ENCODE measurements around the gene NES.

NES gene

DNA sequence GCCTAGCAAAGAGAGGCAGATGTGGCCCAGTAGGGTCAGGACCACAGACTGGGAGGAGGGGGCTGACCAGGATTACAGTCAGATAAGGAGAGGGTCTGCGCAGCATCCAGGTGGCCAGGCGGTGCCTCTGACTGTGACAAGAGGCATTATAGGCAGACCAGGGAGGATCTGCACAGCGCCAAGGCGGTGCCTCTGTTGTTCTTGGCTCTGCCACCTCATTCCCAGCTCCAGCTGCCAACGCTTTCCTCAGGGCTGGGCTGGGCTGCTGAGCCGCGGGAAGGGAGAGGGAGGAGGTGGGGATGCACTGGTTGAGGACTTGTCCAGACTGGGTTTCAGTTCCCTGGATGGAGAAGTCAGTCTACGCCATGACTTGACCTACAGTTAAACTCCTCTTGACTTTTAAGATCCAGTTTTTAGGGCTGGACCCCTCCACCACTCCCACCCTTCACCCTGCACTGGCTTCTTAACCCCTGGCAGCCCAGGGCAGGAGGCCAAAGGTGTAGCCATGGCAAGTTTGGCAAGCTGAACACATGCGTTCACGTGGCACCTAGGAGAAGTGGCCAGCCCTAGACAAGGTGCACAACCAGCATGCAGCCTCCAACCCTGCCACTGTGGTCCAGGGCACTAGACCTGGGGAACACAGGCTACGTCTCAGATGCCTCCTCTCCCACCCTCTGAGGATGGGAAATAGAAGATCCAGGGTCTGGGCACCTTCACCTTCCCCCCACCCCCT is 32.7 kb upstream of the NES start:
- H3K27me3 ChIP-seq (replicated peaks; ENCODE audit: insufficient read depth, low read length): peaks cover 33% of the 10 kb centered on the region
- H3K4me2 ChIP-seq (ENCODE audit: low read depth, low read length): no peak overlapping the region
- peaks cover 16% of the 10 kb centered on the region for H3K4me1 ChIP-seq (ENCODE audit: low read length)
- no peak overlapping the region for H3K9ac ChIP-seq (ENCODE audit: low read length)
- no peak overlapping the region for H2AFZ ChIP-seq (ENCODE audit: low read length)
- no peaks in the 10 kb centered on the region for H3K9me2 ChIP-seq (replicated peaks; ENCODE audit: insufficient read depth, low read length)
- TF ChIP-seq EZH2 (optimal IDR thresholded peaks at IDR 0.05; ENCODE audit: low read depth, low read length): no peak
- TF ChIP-seq EZH2phosphoT487 (IDR thresholded peaks at IDR 0.05; ENCODE audit: low read length): no peak
- TF ChIP-seq, protein P1, sequence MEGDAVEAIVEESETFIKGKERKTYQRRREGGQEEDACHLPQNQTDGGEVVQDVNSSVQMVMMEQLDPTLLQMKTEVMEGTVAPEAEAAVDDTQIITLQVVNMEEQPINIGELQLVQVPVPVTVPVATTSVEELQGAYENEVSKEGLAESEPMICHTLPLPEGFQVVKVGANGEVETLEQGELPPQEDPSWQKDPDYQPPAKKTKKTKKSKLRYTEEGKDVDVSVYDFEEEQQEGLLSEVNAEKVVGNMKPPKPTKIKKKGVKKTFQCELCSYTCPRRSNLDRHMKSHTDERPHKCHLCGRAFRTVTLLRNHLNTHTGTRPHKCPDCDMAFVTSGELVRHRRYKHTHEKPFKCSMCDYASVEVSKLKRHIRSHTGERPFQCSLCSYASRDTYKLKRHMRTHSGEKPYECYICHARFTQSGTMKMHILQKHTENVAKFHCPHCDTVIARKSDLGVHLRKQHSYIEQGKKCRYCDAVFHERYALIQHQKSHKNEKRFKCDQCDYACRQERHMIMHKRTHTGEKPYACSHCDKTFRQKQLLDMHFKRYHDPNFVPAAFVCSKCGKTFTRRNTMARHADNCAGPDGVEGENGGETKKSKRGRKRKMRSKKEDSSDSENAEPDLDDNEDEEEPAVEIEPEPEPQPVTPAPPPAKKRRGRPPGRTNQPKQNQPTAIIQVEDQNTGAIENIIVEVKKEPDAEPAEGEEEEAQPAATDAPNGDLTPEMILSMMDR (IDR thresholded peaks at IDR 0.05; ENCODE audit: low read length): no peak
- no peaks in the 10 kb centered on the region for H3K79me2 ChIP-seq (ENCODE audit: low read length)
- no peak overlapping the region for H3K4me3 ChIP-seq (ENCODE audit: low read length)
- H3F3A ChIP-seq (ENCODE audit: insufficient read depth, low read length): no peaks in the 10 kb centered on the region; the same call in 1 of the 2 replicates
- no peaks in the 10 kb centered on the region for H3K9me3 ChIP-seq (replicated peaks; ENCODE audit: insufficient read depth, low read length)
- H3K27ac ChIP-seq (ENCODE audit: low read length): no peak overlapping the region
- no peaks in the 10 kb centered on the region for H3K36me3 ChIP-seq (replicated peaks; ENCODE audit: insufficient read depth, low read length)
- H4K20me1 ChIP-seq (ENCODE audit: insufficient read depth, low read length): no peaks in the 10 kb centered on the region
- DNase-seq: no peak

DNA sequence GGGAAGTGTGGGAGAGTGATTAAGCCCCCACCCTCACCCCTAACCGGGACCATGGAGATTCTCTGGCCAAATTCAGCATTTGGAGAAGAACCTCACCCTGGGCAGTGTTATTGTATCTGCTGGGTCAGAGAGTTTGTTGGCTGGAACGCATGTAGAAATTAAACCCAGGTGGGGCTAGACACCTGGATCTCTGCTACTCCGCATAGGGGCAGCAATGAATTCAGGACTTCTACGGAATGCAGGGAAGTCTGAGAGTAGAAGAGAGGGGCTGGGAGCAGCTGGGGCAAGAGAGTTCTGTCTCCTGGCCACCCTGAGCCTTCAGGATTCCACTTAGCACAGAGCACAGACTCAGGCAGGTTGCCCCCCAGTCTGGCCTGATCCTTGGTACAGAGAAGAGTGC is 31.8 kb upstream of the NES start:
- no peaks in the 10 kb centered on the region for H3K9me2 ChIP-seq (replicated peaks; ENCODE audit: insufficient read depth, low read length)
- H3K4me1 ChIP-seq (ENCODE audit: low read length): peaks cover 16% of the 10 kb centered on the region
- no peak overlapping the region for H3K27ac ChIP-seq (ENCODE audit: low read length)
- no peak for TF ChIP-seq EZH2 (optimal IDR thresholded peaks at IDR 0.05; ENCODE audit: low read depth, low read length)
- TF ChIP-seq, protein P1 (IDR thresholded peaks at IDR 0.05; ENCODE audit: low read length): no peak
- no peak for DNase-seq
- H4K20me1 ChIP-seq (ENCODE audit: insufficient read depth, low read length): no peaks in the 10 kb centered on the region
- no peaks in the 10 kb centered on the region; the same call in 1 of the 2 replicates for H3F3A ChIP-seq (ENCODE audit: insufficient read depth, low read length)
- no peak overlapping the region for H3K9ac ChIP-seq (ENCODE audit: low read length)
- H3K36me3 ChIP-seq (replicated peaks; ENCODE audit: insufficient read depth, low read length): no peaks in the 10 kb centered on the region
- H3K9me3 ChIP-seq (replicated peaks; ENCODE audit: insufficient read depth, low read length): no peaks in the 10 kb centered on the region
- no peaks in the 10 kb centered on the region for H3K79me2 ChIP-seq (ENCODE audit: low read length)
- H2AFZ ChIP-seq (ENCODE audit: low read length): no peak overlapping the region
- H3K4me3 ChIP-seq (ENCODE audit: low read length): no peak overlapping the region
- no peak overlapping the region for H3K4me2 ChIP-seq (ENCODE audit: low read depth, low read length)
- peaks cover 42% of the 10 kb centered on the region for H3K27me3 ChIP-seq (replicated peaks; ENCODE audit: insufficient read depth, low read length)

DNA sequence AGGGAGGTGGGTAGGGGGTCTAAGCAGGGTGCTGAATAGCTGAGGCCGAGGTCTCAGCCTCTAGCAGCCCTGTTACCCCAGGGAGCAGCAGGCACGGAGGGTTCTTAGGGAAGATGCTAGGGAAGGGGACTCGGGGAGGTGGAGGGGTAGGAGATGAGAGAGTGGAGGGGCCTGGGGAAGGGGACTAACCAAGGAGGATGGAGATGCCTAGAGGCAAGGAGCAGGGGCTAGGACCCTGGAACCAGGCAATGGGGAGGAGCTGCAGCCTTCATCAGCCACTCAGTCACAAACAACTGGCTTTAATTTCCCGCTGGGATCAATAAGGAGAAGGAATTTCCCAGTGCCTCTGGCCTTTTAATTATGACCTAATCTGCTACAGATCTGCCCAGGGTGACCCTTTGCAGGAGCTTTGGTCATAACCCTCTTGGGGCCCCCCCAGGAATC is 31.0 kb upstream of the NES start:
- Histone ChIP-seq H3K4me3 (ENCODE audit: low read length) (no peak overlapping the region), H3K9me3 (replicated peaks; ENCODE audit: insufficient read depth, low read length) (no peaks in the 10 kb centered on the region), H2AFZ (ENCODE audit: low read length) (no peak overlapping the region), H3K9me2 (replicated peaks; ENCODE audit: insufficient read depth, low read length) (no peaks in the 10 kb centered on the region), H3K27ac (ENCODE audit: low read length) (no peak overlapping the region), H3K4me1 (ENCODE audit: low read length) (peaks cover 16% of the 10 kb centered on the region), H3K27me3 (replicated peaks; ENCODE audit: insufficient read depth, low read length) (peaks cover 50% of the 10 kb centered on the region), H3K79me2 (ENCODE audit: low read length) (no peaks in the 10 kb centered on the region), H3K4me2 (ENCODE audit: low read depth, low read length) (no peak overlapping the region), H3K9ac (ENCODE audit: low read length) (no peak overlapping the region), H3K36me3 (replicated peaks; ENCODE audit: insufficient read depth, low read length) (no peaks in the 10 kb centered on the region), H4K20me1 (ENCODE audit: insufficient read depth, low read length) (no peaks in the 10 kb centered on the region), H3F3A (ENCODE audit: insufficient read depth, low read length) (no peaks in the 10 kb centered on the region; the same call in 1 of the 2 replicates)
- TF ChIP-seq EZH2 (optimal IDR thresholded peaks at IDR 0.05; ENCODE audit: low read depth, low read length): no peak
- TF ChIP-seq EZH2phosphoT487 (IDR thresholded peaks at IDR 0.05; ENCODE audit: low read length): no peak
- TF ChIP-seq, protein P1 (IDR thresholded peaks at IDR 0.05; ENCODE audit: low read length): no peak
- no peak for DNase-seq

All from MM.1S (cell line).